ENCODE results near the gene ERN1.

The ERN1 gene

DNA sequence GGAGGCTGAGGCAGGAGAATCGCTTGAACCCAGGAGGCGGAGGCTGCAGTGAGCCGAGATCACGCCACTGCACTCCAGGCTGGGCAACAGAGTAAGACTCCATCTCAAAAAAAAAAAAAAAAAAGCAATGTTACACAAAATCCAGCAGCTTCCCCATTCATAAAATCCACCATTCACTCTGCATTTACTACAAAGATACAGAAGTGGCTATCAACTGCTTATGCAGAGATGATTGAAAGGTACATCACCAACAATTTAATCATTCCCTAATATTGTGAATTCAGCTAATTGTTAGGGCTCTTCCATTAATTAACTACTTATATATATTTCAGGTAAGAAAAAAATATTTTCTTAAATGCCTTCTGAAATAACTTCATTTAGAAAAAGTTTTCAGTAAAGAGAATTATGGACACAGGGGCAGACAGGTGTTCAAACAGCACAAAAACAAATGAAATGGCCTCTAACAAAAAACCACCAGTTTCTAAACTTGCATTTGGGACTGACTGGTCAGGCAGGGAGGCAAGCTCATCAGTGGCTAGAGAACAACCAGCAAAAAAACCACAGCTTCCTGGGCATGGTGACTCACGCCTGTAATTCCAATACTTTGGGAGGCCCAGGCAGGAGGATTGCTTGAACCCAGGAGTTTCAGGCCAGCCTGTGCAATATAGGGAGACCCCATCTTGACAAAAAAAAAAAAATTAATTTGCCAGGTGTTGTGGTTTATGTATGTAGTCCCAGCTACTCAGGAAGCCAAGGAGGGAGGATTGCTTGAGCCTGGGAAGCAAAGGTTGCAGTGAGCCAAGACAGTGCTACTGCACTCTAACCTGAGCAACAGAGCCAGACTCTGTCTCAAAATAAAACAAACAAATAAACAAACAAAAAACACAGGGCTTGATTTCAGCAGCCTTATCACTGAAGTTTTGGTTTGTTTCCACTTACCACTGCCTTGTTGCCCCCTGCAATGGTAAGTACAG lies 26.3 kb downstream of the ERN1 start:
- DNase-seq (ENCODE audit: extremely low read depth, low read depth): no peak
- TF ChIP-seq, protein P1, sequence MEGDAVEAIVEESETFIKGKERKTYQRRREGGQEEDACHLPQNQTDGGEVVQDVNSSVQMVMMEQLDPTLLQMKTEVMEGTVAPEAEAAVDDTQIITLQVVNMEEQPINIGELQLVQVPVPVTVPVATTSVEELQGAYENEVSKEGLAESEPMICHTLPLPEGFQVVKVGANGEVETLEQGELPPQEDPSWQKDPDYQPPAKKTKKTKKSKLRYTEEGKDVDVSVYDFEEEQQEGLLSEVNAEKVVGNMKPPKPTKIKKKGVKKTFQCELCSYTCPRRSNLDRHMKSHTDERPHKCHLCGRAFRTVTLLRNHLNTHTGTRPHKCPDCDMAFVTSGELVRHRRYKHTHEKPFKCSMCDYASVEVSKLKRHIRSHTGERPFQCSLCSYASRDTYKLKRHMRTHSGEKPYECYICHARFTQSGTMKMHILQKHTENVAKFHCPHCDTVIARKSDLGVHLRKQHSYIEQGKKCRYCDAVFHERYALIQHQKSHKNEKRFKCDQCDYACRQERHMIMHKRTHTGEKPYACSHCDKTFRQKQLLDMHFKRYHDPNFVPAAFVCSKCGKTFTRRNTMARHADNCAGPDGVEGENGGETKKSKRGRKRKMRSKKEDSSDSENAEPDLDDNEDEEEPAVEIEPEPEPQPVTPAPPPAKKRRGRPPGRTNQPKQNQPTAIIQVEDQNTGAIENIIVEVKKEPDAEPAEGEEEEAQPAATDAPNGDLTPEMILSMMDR (IDR thresholded peaks at IDR 0.05; ENCODE audit: low read depth, low read length): no peak

- DNase-seq (ENCODE audit: extremely low read depth, low read depth): no peak
- TF ChIP-seq, protein P1 (IDR thresholded peaks at IDR 0.05; ENCODE audit: low read depth, low read length): no peak
Observed at GRCh38 chr17:64102627-64103390, 27.1 kb downstream of the ERN1 start.

GRCh38 chr17:64099543-64099942 lies 30.4 kb downstream of the ERN1 start:
- TF ChIP-seq, protein P1 (IDR thresholded peaks at IDR 0.05; ENCODE audit: low read depth, low read length): no peak
- no peak for DNase-seq (ENCODE audit: extremely low read depth, low read depth)

DNA sequence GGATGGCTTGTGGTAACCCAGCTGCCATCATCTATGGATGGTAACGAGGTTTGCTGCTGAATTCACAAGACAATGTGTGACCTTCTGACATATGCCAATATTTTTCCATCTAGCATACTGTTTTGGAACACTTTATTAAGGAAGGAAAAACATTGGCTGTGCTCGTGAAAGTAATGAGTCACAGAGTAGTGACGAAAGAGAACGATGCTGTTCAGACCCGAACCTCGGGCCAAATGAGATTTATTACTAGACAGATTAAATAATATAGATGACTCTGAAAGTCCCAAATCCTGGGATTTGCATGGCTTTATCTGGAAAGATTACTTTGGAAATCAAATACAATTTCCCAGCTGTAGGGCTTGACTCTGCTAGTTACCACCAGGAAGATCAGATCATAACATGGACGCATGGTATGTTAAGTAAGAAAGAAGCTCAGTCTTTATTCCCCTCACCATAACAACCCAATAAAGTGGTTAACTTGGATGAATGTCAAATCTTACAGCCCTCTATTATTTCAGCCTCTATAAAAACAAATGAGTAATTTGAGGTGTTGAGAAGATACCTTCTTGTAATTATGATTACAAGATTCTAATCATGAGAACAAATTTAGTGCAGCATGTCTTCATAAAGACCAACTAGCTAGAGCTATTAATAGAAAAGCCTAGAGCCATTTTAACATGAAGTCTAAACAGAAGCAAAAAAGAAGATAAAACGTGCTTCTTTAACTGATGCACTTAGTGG lies 32.6 kb downstream of the ERN1 start:
- TF ChIP-seq, protein P1 (IDR thresholded peaks at IDR 0.05; ENCODE audit: low read depth, low read length): no peak

GRCh38 chr17:64096037-64096436 lies 33.9 kb downstream of the ERN1 start:
- TF ChIP-seq, protein P1 (IDR thresholded peaks at IDR 0.05; ENCODE audit: low read depth, low read length): no peak
- DNase-seq (ENCODE audit: extremely low read depth, low read depth): no peak

More for the DNA sequence above, 32.6 kb downstream of the ERN1 start:
- DNase-seq (ENCODE audit: extremely low read depth, low read depth): no peak

DNA sequence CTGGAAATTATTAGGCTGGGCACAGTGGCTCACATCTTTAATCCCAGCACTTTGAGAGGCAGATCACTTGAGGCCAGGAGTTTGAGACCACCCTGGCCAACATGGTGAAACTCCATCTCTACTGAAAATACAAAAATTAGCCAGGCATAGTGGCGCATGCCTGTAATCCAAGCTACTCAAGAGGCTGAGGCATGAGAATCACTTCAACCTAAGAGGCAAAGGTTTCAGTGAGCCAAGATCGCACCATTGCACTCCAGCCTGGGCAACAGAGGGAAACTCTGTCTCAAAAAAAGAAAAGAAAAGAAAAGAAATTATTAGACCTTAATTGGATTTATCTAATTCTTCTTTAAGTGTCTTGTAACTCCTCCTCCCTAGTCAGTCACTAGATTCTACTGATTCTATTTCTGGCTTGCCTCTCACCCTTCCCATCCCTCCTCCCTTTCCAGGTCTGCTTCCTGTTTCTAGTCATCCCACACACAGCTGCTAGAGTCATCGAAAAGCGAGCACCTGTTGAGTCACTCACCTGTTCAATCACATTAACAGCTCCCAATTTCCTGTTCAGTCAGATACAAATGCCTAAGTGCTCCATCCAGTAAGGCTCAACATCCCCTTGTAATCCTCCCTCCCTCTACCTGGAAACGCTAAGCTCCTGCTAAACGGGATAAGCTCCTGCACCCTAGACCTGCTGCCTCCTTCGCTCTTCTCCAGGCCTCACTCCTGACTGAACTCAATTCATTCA lies 34.6 kb downstream of the ERN1 start:
- TF ChIP-seq, protein P1 (IDR thresholded peaks at IDR 0.05; ENCODE audit: low read depth, low read length): no peak
- no peak for DNase-seq (ENCODE audit: extremely low read depth, low read depth)
